Measurements from ENCODE around the gene PHLDA3.

PHLDA3 gene

GRCh38 chr1:201460814-201461644 lies 8.0 kb downstream of the PHLDA3 start:
- DNase-seq: no peak

GRCh38 chr1:201459775-201460174 lies 9.2 kb downstream of the PHLDA3 start:
- no peak for DNase-seq

GRCh38 chr1:201459052-201459451 lies 9.9 kb downstream of the PHLDA3 start:
- DNase-seq: no peak

- DNase-seq: no peak
Observed at GRCh38 chr1:201457508-201457960, 11.5 kb downstream of the PHLDA3 start.

GRCh38 chr1:201456499-201457309 lies 12.3 kb downstream of the PHLDA3 start:
- no peak for DNase-seq

- no peak for DNase-seq
Observed at GRCh38 chr1:201455098-201455497, 13.9 kb downstream of the PHLDA3 start.

- no peak for DNase-seq
Observed at GRCh38 chr1:201454608-201455007, 14.4 kb downstream of the PHLDA3 start.

- no peak for DNase-seq
Observed at GRCh38 chr1:201452866-201453265, 16.1 kb downstream of the PHLDA3 start.

GRCh38 chr1:201450721-201451291 lies 18.2 kb downstream of the PHLDA3 start:
- no peak for DNase-seq

GRCh38 chr1:201448990-201449389 lies 20.0 kb downstream of the PHLDA3 start:
- DNase-seq: no peak

GRCh38 chr1:201447903-201448871 lies 20.8 kb downstream of the PHLDA3 start:
- peak; percentile 29 for DNase-seq

GRCh38 chr1:201445310-201445709 lies 23.7 kb downstream of the PHLDA3 start:
- DNase-seq: no peak

- no peak for DNase-seq
Observed at GRCh38 chr1:201444792-201445191, 24.2 kb downstream of the PHLDA3 start.

- DNase-seq: no peak
Observed at GRCh38 chr1:201443747-201444146, 25.2 kb downstream of the PHLDA3 start.

GRCh38 chr1:201436969-201437368 lies 32.0 kb downstream of the PHLDA3 start:
- DNase-seq: no peak

- peak; percentile 42 for DNase-seq
Observed at GRCh38 chr1:201436393-201436792, 32.6 kb downstream of the PHLDA3 start.

GRCh38 chr1:201434266-201434665 lies 34.7 kb downstream of the PHLDA3 start:
- DNase-seq: no peak

GRCh38 chr1:201433609-201434008 lies 35.4 kb downstream of the PHLDA3 start:
- DNase-seq: no peak

- no peak for DNase-seq
Observed at GRCh38 chr1:201430776-201431175, 38.2 kb downstream of the PHLDA3 start.

- DNase-seq: no peak
Observed at GRCh38 chr1:201429736-201430501, 39.1 kb downstream of the PHLDA3 start.

GRCh38 chr1:201427963-201428362 lies 41.0 kb downstream of the PHLDA3 start:
- DNase-seq: no peak
